Body of pancreas (tissue), 4 donors: ENCODE data around the gene HSF5. TPM values are rescaled to one million over a fixed set of nuclear protein-coding genes. Genes with fewer than 3 reads are reported as not detected.
A peak's percentile ranks its signal among the peaks of the same experiment; 100 is the strongest.

Experiments
- ATAC-seq: fragments of 150-250 bp; one replicate; pipeline ENCODE4 v1.9.1; 2016
- DNase-seq, 4 donors: peaks; one replicate each; pipeline ENCODE4 v3.0.0-alpha.2; 2019
- H3K27ac ChIP-seq, 4 donors: fragments of 200-600 bp; sonication (generic); 1 replicate in 3 of 4; 2 replicates in 1 of 4; pipeline versions ENCODE4 v1.5.1 to v1.6.1; 2016 to 2019; ENCODE audit warnings: mild to moderate bottlenecking in 1 of 4, mixed read lengths in 1 of 4, moderate library complexity in 1 of 4
- H3K27me3 ChIP-seq, 2 donors: fragments of 200-600 bp; sonication (generic); one replicate each; pipeline ENCODE4 v1.6.0; 2016; ENCODE audit warnings: mild to moderate bottlenecking in 1 of 2
- H3K36me3 ChIP-seq, 2 donors: fragments of 200-600 bp; sonication (generic); replicated peaks in 1 of 2; 2 replicates each; pipeline ENCODE4 v1.5.1; 2016; ENCODE audit warnings: low read depth in 2 of 2; ENCODE audit not compliant: insufficient read depth in 1 of 2
- H3K4me1 ChIP-seq: fragments of 200-600 bp; sonication (generic); one replicate; pipeline ENCODE4 v1.6.0; 2016
- H3K4me3 ChIP-seq, 2 donors: fragments of 200-600 bp; sonication (generic); 1 replicate in 1 of 2; 2 replicates in 1 of 2; pipeline ENCODE4 v1.5.1; 2016 to 2019
- H3K9me3 ChIP-seq, 3 donors: fragments of 200-600 bp; sonication (generic); 1 replicate in 2 of 3; 2 replicates in 1 of 3; pipeline ENCODE4 v1.5.1; 2016
- CTCF ChIP-seq, 7 experiments: fragments of 450-650 bp in 4 of 7; fragments of 200-600 bp in 3 of 7; sonication (generic) in 3 of 7; IDR thresholded peaks; one replicate each; pipeline ENCODE4 v1.5.1; 2016 to 2019; ENCODE audit warnings: antibody characterized with exemption in 7 of 7
- POLR2A ChIP-seq, 3 donors: fragments of 450-650 bp; IDR thresholded peaks; one replicate each; pipeline ENCODE4 v1.6.1; 2016; ENCODE audit warnings: antibody characterized with exemption in 3 of 3, mild to moderate bottlenecking in 2 of 3
- WGBS, 2 donors: methylation state at CpG; one replicate each; pipeline ENCODE4 v1.1.5; 2017; 5-methylcytosine and 5-hydroxymethylcytosine counted together
- intact Hi-C: fragments of 100-400 bp; cut with DNase I; formaldehyde crosslinking; loops from one replicate; pipeline ENCODE4 v1.15.1; 2023
- total RNA-seq, 2 donors: library from RNA; depleted of rRNA; stranded (reverse); fragments of >200 nt; gene quantifications; one replicate each; pipeline ENCODE4 v1.1.0, GENCODE V29; 2016

HSF5 gene
- total RNA-seq, 2 donors from 2014 or later = not detected

GRCh38 chr17:58514770-58515157 lies 26.6 kb upstream of the HSF5 start:
- ATAC-seq = no peak
- no peaks in the 10 kb centered on the region for H3K27me3 ChIP-seq
- no peak for DNase-seq
- H3K27ac ChIP-seq = peak overlapping the region; percentile 43 to 75 (median 60)
- 29 to 40% methylated on average over 11 of the region's 11 CpGs for WGBS, 2 donors
- intact Hi-C loops = no loop called here
- H3K9me3 ChIP-seq = no peaks in the 10 kb centered on the region
- peaks cover 33% of the 10 kb centered on the region for H3K4me1 ChIP-seq
- peaks cover 0 to 11% of the 10 kb centered on the region in 2 donors for H3K36me3 ChIP-seq
- H3K4me3 ChIP-seq = no peak overlapping the region
- TF ChIP-seq POLR2A (IDR thresholded peaks at IDR 0.05) (no peak), CTCF (IDR thresholded peaks at IDR 0.05) (no peak)

GRCh38 chr17:58513965-58514769 lies 26.0 kb upstream of the HSF5 start, which contains the start of gene MTMR4:
Gene MTMR4, minus strand, starts transcription at chr17:58514638. Its CDS starts 231 bp downstream, at chr17:58514407.
- Histone ChIP-seq H3K27ac (peak within 1 kb of the TSS; percentile 43 to 75 (median 60)), H3K4me1 (peaks cover 33% of the 10 kb centered on the region), H3K9me3 (no peaks in the 10 kb centered on the region), H3K4me3 (peak within 1 kb of the TSS in 1 of 2 donors; percentile 39), H3K27me3 (no peaks in the 10 kb centered on the region), H3K36me3 (peaks cover 0 to 13% of the 10 kb centered on the region in 2 donors)
- peak; percentile 82 to 91 (median 87) for DNase-seq
- 1% methylated on average over 14 to 58 of the region's 64 CpGs for WGBS, 2 donors
- ATAC-seq = peak; percentile 17
- TF ChIP-seq POLR2A (IDR thresholded peaks at IDR 0.05) = no peak
- no peak for TF ChIP-seq CTCF (IDR thresholded peaks at IDR 0.05)
- intact Hi-C loops = no loop called here

GRCh38 chr17:58513267-58513964 lies 25.2 kb upstream of the HSF5 start:
- no peak overlapping the region for H3K27ac ChIP-seq
- intact Hi-C loops = no loop called here
- no peak for TF ChIP-seq POLR2A (IDR thresholded peaks at IDR 0.05)
- TF ChIP-seq CTCF (IDR thresholded peaks at IDR 0.05) = no peak
- ATAC-seq (no peak), DNase-seq (no peak)
- no peaks in the 10 kb centered on the region for H3K27me3 ChIP-seq
- WGBS, 2 donors = 35 to 37% methylated on average over 14 of the region's 14 CpGs
- H3K4me1 ChIP-seq = peaks cover 33% of the 10 kb centered on the region
- H3K9me3 ChIP-seq = no peaks in the 10 kb centered on the region
- H3K4me3 ChIP-seq = no peak overlapping the region
- peaks cover 0 to 19% of the 10 kb centered on the region in 2 donors for H3K36me3 ChIP-seq

GRCh38 chr17:58510075-58510474 lies 21.9 kb upstream of the HSF5 start:
- H3K4me3 ChIP-seq = no peak overlapping the region
- DNase-seq = no peak
- TF ChIP-seq CTCF (IDR thresholded peaks at IDR 0.05) = no peak
- TF ChIP-seq POLR2A (IDR thresholded peaks at IDR 0.05) = no peak
- H3K27me3 ChIP-seq = no peaks in the 10 kb centered on the region
- no peak overlapping the region for H3K27ac ChIP-seq
- intact Hi-C loops = no loop called here
- 90 to 92% methylated on average over 5 of the region's 5 CpGs for WGBS, 2 donors
- ATAC-seq = no peak
- H3K36me3 ChIP-seq = peaks cover 0 to 37% of the 10 kb centered on the region in 2 donors
- H3K9me3 ChIP-seq = no peaks in the 10 kb centered on the region
- peaks cover 19% of the 10 kb centered on the region for H3K4me1 ChIP-seq
